GM18907 (cell line): ENCODE measurements around the gene RERG.

ENCODE experiments used
- ATAC-seq: cut with Tn5 transposase; IDR thresholded peaks from one replicate; pipeline ENCODE4 v1.9.1; 2021; ENCODE audit warnings: mild to moderate bottlenecking, moderate library complexity; ENCODE audit not compliant: unreplicated experiment

The RERG gene

DNA sequence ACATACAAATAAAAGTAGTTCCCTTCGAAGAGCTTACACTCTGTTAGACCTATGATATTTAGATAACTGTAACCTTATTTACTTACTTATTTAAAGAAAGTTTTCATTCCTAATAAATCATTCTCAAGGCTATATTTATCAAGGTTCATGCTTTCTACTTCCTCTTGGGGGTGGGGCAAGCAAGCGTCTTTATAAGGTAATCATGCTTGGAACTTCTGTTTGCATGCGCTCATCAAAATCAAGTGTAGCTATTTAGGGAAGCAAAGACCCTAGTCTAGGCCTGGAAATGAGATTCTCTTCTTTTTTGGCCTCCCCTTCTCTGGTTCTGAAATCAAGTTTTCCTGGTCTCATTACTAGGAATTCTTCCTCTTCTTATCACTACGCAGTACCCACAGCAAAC lies 766 bp downstream of the RERG start:
- ATAC-seq: no peak

GRCh38 chr12:15218794-15219193 lies 2.4 kb downstream of the RERG start:
- ATAC-seq: no peak

GRCh38 chr12:15216036-15216889 lies 5.0 kb downstream of the RERG start:
- ATAC-seq: no peak

GRCh38 chr12:15214851-15215601 lies 6.2 kb downstream of the RERG start:
- no peak for ATAC-seq

- ATAC-seq: no peak
Observed at GRCh38 chr12:15212930-15213329, 8.3 kb downstream of the RERG start.

DNA sequence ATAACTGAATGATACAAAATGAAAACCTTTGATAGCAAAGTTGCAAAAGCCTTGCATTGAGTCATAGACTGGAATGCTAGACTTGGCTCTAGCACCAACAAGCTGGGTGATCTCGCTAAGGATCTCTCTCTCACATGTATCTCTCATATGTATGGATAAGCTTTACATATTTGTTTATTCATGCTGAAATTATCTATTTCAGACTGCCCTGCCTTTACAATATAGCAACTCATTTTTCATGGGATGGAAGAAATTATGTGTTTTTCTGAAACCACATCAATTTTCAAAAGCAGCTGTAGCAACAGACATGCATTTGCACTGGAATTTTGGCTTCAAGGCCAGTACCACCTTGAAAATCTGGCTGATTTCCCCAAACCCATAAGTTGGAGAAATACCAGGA lies 11.4 kb downstream of the RERG start:
- no peak for ATAC-seq

- ATAC-seq: no peak
Observed at GRCh38 chr12:15208871-15209656, 12.2 kb downstream of the RERG start.

GRCh38 chr12:15208140-15208539 lies 13.1 kb downstream of the RERG start:
- ATAC-seq: no peak

DNA sequence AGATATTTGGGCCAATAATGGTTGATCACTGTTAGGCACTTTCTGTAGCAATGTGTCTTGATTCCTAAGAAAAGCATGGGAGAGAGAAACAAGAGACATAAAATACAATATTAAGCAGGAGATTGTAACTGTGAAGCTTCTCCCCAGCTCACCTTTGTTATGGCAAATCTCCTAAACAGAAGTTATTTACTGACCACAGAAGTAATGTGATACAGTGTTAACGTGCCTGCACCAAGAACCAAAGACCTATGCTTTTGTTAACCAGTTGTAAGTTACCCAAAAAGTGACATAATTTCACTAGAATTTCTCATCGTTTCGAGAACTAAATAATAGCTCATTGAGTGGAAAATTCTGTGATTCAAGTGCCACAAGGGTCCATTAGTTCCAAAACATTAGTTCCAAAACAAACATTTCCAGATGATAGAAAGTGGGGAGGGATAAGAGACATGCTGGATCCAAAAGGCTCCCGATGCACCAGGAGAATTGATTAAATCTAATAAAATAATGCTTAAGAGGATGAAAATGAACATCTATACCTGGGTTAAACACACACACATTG lies 14.3 kb downstream of the RERG start:
- ATAC-seq: no peak

DNA sequence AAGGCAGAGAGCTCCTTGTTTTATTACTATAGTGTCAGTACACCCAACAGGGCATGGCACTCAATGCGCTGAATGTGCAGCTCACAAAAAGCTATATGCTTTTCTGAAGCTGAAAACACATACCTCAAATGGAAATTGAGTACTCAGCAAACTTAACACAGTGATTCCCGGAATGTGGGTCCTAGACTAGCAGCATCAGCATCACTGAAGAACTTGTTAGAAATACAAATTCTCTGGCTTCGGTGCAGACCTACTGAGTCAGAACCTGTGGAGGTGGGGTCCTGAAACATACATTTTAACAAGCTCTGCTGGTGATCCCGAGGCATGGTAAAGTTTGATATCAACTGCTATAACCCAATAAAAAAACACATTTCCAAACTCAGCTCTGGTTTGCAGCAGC lies 14.9 kb downstream of the RERG start:
- no peak for ATAC-seq

- no peak for ATAC-seq
Observed at GRCh38 chr12:15205341-15206010, 15.7 kb downstream of the RERG start.

DNA sequence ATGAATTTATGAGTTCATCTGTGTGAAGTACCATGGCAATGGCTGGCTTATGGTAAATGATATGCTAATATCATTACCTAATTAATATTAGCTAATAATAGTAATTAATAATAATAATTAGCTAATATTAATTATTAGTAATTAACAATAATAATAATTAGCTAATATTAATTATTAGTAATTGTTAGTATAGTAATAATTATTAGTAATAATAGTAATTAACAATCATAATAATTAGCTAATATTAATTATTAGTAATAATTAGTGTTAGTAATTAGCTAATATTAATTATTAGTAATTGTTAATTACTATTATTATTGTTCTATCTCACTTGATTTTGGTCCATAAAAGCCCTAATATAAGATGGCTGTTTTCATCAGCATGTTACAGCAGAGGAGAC lies 19.8 kb downstream of the RERG start:
- ATAC-seq: no peak

- no peak for ATAC-seq
Observed at GRCh38 chr12:15201056-15201455, 20.2 kb downstream of the RERG start.

GRCh38 chr12:15200641-15201040 lies 20.6 kb downstream of the RERG start:
- no peak for ATAC-seq

- ATAC-seq: no peak
Observed at GRCh38 chr12:15199930-15200329, 21.3 kb downstream of the RERG start.

DNA sequence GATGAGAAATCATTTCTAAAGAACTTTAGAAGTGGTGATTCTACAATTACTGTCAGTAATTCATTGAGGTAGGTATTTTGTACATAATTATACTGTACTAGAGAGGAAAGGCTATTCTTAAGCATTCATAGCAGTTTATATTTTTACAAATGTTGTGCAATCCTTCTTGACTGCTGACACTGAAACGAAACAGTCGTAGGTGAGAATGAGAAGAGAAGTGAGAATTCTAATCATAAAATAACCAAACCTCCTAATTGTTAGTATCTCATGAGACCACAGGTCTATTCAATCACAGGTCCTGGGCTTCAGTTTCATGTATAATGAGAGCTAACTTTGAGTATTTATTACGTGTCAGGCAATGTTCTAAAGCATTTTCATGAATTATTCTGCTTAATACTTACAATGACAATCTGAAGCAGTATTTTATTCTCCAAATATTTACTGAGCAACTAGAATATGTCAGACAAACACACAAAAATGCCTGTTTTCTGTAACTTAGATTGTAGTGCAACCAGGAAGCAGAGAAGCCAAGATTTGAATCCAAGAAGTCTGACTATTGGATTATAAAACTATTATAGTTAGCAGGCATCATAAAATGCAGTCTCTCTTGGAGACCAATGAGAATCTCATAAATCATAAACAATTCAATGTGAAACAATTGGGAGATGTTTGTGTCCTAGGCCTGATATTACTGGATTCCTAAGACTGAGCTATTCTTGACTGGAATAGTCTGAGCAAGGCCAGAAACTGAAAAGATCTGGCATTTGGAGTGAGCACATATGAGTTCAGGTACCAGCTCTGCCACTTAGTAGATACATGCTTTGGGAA lies 24.3 kb downstream of the RERG start:
- no peak for ATAC-seq

GRCh38 chr12:15196221-15196620 lies 25.0 kb downstream of the RERG start:
- ATAC-seq: no peak

DNA sequence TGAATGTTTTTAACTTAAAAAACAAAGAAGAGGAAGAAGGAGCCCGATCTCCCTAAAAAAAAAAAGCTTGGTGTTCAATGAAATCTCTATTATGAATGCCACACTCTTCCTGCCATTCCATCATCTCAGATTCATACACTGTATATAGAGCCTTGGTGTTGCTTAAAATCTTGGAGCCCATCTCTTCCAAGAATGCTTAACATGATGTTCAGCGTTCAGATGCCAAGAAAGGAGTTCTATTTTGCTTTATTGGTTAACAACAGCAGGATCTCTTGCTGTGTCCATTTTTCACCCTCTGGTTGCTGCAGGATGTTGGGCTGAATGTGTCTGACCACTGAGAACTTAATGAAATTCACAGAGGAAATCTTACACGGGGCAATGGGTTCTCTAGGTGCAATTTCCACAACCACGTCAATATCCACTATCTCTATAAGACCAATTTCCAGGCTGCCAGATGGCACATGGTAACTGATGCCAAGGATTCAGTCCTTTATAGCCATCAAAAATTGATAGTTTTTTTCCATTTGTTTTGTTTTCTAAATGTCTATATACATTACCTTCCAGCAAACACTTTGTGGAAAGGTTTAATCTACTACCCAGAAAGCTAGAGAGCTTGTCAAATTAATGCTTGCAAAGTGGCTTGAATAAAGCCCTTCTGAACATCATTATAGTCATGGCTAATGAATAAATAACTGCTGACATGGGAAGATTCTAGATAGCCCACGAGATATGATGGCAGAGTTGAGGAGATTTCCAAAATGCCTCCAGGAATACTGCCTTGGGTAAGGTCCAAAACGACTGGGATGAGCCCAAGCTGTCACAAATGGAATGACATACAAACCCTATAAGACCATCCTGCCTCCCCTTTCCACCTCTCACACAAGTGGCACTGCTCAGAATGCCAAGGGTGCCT lies 26.5 kb downstream of the RERG start:
- ATAC-seq: no peak

- ATAC-seq: no peak
Observed at GRCh38 chr12:15193946-15194345, 27.3 kb downstream of the RERG start.
